GM04504 (cell line): ENCODE data around the gene WDR4.
A peak's percentile ranks its signal among the peaks of the same experiment; 100 is the strongest.
"Not testable (repeated sequence)": the region's sequence is repeated elsewhere in the genome, so short reads cannot be mapped to it uniquely, and the experiment has no call there.

ENCODE experiments used
- DNase-seq: peaks from one replicate; pipeline ENCODE4 v3.0.0-alpha.2; 2012; ENCODE audit warnings: low read depth

Gene WDR4, protein sequence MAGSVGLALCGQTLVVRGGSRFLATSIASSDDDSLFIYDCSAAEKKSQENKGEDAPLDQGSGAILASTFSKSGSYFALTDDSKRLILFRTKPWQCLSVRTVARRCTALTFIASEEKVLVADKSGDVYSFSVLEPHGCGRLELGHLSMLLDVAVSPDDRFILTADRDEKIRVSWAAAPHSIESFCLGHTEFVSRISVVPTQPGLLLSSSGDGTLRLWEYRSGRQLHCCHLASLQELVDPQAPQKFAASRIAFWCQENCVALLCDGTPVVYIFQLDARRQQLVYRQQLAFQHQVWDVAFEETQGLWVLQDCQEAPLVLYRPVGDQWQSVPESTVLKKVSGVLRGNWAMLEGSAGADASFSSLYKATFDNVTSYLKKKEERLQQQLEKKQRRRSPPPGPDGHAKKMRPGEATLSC

DNA sequence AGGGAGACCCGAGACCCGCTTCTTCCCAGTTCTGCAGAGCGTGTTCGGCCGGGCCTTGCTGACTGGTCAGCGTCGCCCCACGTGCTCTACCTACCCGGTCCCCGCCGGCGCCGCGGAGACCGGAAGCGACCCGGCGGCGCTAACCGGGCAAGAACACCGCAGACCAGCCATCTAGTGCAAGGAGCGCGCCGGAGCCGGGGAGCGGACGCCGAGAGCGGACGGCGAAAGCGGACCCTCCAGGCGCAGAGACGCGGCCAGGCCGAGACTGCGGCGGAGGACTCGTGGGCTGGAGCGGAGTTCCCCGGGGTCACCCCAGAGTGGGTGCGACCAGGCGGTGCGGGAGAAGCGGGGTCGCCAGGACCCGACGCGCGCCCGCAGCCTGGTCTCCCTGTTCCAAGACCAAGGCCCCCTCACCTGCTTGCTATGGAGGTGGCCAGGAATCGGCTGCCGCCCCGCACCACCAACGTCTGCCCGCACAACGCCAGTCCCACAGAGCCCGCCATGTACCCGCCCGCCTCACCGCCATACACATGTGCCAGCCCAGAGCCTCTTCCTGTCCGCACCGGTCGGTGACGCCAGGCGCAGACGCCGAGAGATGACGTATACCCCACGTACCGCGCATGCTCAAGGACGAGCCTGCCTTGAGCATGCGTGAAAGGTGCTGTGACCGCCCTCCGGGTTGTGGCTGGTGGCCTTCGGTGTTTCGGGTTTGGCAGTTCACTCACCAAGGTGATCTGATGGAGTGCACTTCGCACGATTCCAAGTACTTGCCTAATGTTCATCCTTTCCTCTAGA is at the start of gene WDR4:
TSS of gene WDR4 (minus strand) at position 547 of the 795 bp plus-strand sequence. CDS start at position 503, 44 bp downstream.
- peak; percentile 94 for DNase-seq

DNA sequence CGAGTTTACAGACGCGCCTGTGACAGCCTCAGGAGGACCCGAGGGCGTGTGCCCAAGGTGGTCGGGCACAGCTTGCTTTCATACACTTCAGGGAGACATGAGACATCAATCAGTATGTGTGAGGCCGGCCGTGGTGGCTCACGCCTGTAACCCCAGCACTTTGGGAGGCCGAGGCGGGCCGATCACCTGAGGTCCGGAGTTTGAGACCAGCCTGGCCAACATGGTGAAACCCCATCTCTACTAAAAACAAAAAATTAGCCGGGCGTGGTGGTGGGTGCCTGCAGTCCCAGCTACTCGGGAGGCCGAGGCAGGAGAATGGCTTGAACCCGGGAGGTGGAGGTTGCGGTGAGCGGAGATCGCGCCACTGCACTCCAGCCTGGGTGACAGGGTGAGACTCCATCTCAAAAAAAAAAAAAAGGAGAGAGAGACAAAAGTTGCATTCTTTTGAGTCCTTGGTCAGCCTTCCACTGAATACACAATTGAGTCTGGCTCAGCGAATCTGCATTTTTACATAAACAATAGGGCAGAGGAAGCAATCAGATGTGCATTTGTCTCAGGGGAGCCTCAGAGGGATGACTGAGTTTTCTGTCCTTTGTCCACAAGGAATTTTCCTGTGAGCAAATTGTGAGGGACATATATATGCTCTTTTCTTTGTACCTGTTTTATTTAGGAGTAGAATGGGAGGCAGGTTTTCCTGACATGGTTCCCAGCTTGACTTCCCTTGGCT is 48.3 kb upstream of the WDR4 start:
- DNase-seq, result not testable (repeated sequence)

- no peak for DNase-seq
Measured at GRCh38 chr21:42925114-42925926, 46.0 kb upstream of the WDR4 start, which contains the start of gene ERVH48-1. TSS of gene ERVH48-1 (minus strand) at chr21:42925630. CDS start at chr21:42919006, 6,624 bp downstream.

GRCh38 chr21:42924433-42924751 is 45.1 kb upstream of the WDR4 start:
- DNase-seq, result no peak

DNA sequence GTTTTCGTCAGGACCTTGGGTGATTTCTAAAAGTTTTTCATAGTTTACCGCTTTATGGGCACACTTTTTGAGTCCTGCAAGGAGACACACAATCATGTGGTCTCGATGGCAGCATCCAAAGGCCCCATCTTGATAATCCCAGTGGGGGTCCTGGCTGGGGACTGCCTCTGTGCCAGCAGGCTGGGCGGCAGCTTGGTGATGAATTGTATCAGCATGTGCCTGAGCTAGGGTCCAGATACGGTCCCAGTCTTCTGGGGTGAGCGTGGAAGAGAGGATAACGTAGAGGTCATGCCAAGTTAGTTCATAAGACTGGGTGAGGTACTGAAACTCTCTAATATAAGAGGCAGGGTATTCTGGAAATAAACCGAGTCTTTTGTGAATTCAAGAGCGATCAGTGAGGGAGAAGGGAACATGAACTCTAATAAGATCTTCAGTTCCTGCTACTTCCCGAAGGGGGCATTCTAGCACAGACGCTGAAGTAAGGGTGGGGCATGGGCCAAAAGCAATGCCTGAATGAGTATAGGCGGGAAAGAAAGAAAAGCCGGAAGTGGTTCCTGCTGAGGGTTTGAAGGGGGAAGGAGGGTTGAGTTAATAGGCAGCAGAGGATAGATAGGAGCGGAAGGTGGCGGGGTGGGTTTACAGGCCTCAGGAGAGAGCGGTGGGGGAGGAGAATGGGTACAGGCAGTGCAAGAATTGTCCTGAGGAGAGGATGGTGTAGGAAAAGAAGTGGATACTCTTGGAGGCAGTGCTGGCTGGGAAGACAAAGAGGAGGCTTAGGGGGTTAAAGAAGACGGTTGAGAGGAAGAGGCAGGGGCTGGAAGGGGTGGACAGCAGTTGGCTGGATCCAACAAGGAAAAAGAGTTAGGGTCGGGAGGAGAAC is 44.5 kb upstream of the WDR4 start:
- peak; percentile 58 for DNase-seq

DNA sequence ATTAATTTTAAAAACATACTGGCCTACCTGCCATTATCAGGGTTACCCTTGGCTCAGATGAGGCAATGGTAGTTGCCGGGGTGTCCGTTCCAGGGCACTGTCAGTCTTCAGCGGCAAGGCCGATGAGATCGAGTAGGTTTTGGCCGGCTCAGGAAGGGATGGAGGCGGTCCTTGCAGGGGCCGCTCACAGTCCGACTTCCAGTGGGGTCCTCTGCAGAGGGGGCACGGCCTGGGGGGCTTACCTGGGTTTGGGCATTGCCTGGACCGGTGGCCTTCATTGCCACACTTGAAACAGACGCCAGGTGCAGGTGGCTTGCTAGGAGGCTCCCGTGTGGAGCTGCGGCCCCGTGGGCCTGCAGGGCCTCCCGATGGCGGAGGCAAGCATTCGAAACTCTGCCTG is 43.6 kb upstream of the WDR4 start:
- no peak for DNase-seq

GRCh38 chr21:42921927-42922326 is 42.6 kb upstream of the WDR4 start:
- DNase-seq, result no peak

DNA sequence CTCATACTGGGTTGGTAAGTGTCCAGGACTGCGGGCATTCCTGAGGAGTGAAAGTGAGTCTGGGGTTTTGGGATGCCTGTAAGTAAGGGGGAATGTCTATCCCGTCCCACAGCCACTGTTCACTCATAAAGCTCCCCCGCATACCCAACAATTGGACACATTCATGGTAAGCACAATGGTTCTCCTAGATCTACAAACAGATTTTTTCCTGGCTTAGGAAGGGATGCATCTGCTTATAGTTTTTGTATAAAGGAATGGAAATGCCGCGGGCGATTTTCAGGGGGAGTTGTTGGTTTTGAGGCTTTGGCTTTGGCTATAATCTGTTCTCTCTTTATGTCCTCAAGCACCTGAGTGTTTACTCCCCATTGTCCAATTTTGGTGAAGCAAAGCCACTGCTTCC is 39.0 kb upstream of the WDR4 start:
- DNase-seq, result no peak

- DNase-seq, result no peak
Measured at GRCh38 chr21:42913476-42913875, 34.1 kb upstream of the WDR4 start.

- not testable (repeated sequence) for DNase-seq
Measured at GRCh38 chr21:42911920-42912319, 32.6 kb upstream of the WDR4 start.

DNA sequence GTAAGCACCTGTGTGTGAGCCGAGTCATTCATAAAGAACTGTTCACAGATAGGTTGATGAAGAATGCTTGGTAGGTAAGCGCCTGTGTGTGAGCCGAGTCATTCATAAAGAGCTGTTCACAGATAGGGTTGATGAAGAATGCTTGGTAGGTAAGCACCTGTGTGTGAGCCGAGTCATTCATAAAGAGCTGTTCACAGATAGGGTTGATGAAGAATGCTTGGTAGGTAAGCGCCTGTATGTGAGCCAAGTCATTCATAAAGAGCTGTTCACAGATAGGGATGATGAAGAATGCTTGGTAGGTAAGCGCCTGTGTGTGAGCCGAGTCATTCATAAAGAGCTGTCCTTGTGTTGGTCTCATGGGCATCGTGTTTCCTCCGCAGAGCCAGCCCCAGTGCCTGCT is 29.1 kb upstream of the WDR4 start:
- not testable (repeated sequence) for DNase-seq

DNA sequence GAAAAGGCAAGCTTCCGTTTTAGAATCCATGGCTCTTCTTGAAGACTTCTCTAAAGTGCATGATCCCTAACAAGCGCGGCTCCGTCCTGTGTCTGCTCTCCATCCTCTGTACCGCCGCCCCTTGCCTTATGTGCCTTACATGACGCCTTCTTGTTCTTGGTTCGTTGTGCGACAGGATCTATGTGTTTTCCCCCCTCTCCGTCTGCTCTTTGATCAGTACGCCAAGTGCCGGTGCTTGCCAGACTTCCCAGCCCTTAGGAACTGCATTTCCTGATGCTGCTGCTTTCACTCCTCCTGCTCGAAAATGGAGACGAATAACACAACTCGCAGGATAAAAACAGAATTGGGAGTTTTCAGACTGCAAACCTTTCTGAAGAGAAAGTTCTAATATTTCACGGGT is 26.9 kb upstream of the WDR4 start:
- DNase-seq, result no peak

GRCh38 chr21:42905195-42905594 is 25.9 kb upstream of the WDR4 start:
- no peak for DNase-seq

DNA sequence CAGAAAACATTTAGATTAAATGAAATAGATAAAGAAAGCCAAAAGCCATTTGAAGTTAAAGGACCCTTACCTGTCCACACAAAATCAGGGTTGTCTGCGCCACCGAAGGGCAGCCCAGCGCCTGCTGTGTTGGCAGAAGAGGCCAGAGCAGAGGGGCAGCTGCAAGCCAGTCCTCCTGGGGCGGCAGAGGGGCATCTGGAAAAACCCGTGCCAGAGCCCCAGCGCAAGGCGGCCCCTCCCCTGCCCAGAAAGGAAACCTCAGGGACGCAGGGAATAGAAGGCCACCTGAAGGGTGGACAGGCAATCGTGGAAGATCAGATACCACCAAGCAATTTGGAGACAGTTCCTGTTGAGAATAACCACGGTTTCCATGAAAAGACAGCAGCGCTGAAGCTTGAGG is 24.5 kb upstream of the WDR4 start:
- DNase-seq, result no peak

DNA sequence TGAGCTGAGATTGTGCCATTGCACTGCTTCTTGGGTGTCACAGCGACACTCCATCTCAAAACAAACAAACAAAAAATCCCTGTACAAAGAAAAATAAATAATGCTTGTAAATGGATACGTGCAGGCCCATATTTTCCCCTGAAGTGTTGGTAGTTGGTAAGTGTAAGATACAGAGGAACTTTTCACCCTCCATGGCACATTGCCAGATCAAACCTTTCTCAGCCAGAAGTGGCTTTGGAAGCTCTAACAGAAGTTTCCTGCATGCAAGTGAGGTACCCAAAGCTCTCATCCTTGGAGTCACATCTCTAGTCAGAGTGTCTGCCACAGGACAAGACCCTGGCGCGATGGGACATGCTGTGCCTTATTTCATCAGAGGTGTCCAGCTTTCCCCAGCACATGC is 21.1 kb upstream of the WDR4 start:
- no peak for DNase-seq

- peak; percentile 96 for DNase-seq
Measured at GRCh38 chr21:42892931-42893755, 13.8 kb upstream of the WDR4 start, which contains the start of gene NDUFV3. TSS of gene NDUFV3 (plus strand) at chr21:42893309. CDS start at chr21:42893334, 25 bp downstream.

GRCh38 chr21:42892582-42892930 is 13.2 kb upstream of the WDR4 start:
- DNase-seq, result no peak

DNA sequence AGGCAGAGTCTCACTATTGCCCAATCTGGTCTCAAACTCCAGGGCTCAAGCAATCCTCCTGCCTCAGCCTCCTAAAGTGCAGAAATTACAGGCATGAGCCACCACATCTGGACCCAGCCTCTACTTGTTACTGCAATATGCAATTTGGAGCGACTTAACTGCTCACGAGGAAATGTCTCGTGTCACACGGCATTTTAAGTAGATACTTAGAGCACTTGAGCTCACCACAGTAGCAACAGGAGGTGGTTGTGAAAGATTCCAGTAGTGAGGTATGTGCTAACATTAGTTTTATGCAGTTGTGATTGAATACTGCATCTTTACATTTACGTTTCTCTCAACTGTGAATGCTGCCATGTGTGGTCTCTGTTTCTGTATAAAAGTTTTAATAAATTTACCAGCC is 8.0 kb upstream of the WDR4 start:
- DNase-seq, result no peak

GRCh38 chr21:42883921-42884320 is 4.6 kb upstream of the WDR4 start:
- DNase-seq, result no peak

DNA sequence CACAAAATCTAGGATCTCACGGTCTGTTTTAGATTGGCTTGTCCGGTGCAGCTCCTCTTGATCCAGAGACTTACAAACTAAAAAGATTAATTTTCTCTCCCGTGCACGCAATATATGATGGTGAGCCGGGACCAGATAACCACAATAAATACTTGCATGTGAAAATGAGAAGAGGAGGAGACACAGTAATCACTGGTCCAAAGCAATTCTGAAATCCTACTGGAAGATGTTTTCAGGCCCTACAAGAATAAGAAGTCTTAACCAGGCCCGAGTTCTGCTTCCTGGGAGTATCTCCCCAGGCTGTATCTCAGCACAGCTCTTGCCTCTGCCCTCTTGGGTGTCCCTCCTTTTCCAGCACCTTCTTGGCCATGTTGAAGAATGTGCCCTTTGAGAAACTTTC is 1.0 kb upstream of the WDR4 start:
- no peak for DNase-seq
